CD4-positive, alpha-beta T cell treated with Interleukin-1 beta for 1 hour (primary cell): ENCODE results near the gene HOXA3.

Experiments used
- DNase-seq, 2 donors: peaks; one replicate each; pipeline ENCODE4 v3.0.0-alpha.2; 2020 to 2022

Gene HOXA3

GRCh38 chr7:27189295-27189996, 37.1 kb upstream of the HOXA3 start:
- DNase-seq, result no peak

GRCh38 chr7:27188386-27189294, 36.3 kb upstream of the HOXA3 start:
- DNase-seq, result peak; percentile 41 to 57

GRCh38 chr7:27187475-27188385, 35.3 kb upstream of the HOXA3 start:
- no peak for DNase-seq

DNA sequence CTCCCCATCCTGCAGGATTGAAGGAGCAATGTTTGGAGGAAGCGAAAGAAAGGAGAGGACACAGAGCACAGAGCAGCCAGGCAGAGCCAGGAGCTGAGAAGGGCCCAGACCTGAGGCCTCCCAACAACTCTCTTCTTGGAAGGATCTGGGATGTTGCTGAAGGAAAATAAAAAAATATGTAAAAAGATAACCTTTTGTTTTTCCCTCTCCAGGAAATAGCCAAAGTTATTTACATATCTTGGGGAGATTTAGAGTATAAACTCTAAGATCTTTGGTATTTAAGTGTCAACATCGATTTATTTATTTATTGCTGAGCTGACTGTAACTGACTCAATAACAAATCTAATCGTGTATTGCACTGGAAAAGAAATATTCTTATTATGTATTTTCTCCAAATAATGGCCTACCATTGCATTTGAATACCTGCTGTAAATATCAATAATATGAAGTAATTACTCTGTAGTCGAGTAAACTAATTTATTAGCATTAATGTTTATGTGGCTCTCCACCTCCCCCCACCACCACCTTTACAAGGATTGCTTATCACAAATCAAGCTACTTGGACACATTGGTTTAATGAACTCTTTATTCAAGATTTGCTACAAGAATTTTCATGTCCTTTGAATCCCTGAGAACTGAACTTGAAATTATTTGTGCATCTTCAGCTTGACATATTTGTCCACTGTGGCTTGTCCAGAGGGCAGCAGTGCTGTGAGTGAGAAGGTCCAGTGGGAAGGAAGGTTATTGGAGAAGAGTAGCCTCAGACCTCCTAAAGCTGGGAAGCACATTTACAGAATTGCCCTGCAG, 34.5 kb upstream of the HOXA3 start:
- DNase-seq, result no peak

DNA sequence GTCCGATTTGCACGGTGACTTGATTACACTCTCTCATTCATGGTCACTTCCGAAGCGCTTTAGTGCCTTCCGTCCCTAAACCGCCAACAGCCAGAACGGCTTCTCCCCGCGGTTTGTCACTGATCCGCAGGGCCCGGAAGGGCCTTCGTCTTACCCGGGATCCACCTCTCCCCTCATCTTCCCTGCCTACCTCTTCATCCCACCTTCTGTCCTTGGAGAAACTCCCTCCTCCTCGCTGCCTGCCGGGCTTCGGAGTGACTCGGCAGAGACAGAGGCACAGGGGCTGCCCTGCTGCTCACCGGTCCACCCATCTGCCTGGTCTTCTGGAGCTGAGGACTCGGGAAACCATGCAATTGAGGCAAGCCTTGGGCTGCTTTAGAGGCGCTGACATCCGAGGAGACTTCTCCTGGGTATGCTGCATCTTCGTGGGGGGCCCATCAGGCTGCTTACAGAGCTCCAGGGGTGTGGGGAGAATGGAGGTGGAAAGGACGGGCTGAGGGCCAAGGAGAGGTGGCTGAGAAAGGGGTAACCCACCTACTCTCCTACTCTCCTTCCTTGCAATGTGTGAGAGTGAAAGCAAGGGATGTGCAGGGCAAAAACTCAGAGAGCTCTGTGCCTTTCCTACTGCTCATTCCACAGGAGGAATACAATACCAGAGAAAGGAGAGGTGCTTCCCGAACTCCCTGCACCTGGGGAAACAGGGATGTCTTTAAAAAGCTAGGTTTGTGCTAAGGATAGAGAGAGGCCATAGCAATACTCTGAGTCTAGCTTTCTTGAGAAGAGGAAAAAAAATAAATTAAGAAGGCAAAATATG, 33.7 kb upstream of the HOXA3 start:
- DNase-seq, result no peak

DNA sequence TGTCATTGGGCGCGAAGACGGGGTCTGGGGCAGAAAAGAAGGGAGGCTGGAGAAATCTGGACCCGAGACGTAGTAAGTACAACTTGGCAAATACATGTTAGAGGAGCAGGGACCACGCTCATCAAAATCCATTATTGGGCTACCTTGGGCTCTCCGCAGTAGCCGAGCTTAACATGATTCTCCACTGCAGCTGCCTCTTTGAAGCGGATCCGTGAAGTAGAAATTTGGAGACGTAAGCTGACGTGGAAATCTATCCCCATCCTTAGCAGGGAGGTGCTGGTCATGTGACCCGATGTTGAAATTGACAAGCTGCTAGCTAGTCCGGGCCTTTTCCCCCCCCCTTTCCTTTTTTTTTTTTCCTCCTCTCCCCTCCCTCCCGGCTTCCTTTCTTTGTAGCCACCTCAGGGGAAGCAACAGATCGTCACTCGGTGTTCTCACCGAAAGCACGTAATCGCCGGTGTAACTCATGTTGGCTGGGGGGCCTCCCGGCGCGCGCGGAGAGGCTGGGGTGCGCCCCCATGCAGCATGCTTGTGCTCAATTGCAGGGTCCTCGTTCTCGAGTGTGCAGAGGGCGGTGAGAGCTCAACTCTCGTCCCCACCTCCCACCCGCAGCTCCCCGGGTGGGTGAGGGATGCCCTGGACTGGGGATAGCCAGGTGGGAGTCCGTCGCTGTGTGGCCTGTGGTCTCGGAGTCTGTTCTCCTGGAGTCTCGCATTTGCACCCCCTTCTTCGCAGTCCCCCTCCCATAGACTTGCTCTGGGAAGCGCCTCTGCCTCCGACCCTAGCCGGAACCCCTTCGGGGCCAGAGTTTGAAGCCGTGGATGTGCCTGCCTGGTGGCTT, 32.9 kb upstream of the HOXA3 start, which contains the start of gene HOXA11:
HOXA11 (minus strand) TSS at position 220 of the 841 bp plus-strand sequence; CDS start at position 132, 88 bp downstream.
- DNase-seq, result no peak

GRCh38 chr7:27184337-27185012, 32.1 kb upstream of the HOXA3 start:
- no peak for DNase-seq

- no peak for DNase-seq
Measured at GRCh38 chr7:27183682-27184336, 31.4 kb upstream of the HOXA3 start.

- no peak for DNase-seq
Measured at GRCh38 chr7:27182861-27183681, 30.7 kb upstream of the HOXA3 start.

DNA sequence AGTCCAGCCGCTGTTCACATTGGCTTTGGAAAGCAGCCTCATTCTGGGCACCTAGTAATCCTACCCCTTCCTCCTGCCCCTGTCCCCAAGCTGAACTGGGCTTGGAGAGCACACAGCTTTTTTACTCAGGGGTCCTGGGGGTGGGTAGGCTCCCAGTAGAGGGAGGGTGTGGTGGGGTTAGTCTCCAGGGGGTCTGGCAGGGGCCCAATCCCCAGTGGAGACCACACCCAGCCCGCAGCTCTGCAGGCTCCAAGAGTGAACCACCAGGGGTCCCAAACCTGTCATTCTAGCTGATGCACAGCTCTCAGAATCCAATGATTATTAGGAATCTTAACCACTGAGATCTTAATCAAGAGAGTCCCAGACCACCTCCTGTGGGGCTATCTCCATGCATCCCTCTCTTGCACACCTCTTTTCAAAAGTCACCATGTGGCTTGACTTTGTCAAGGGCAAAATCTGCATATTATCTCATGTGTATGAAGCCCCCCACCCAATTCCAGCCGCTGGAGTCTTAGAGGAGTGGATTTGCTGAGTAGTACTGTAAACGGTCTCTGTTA, 30.0 kb upstream of the HOXA3 start:
- no peak for DNase-seq

DNA sequence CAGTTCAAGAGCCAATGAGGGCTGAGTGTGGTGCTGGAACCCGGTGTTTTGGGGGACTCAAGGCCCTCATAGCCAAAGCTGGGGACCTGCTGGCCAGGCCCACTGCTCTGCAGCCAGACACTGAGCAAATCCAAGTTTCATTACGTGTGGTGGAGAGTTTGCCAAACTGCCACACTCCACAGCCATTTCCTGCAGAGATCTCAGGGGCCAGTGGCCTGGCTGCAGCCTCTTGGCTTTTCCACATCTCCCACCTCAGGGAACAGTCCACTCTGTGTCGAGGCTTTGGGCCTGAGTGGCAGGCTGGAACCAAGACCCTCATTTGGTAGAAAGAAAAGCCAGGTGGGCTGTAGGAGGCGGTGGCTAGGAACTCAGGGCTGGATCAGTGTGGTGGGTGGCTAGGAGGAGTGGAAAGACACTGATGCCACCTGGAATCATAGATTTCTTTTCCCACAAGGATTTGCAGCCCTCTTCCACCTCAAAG, 29.5 kb upstream of the HOXA3 start:
- DNase-seq, result no peak

- no peak for DNase-seq
Measured at GRCh38 chr7:27180431-27181420, 28.3 kb upstream of the HOXA3 start.

- peak; percentile 56 to 62 for DNase-seq
Measured at GRCh38 chr7:27179503-27180430, 27.4 kb upstream of the HOXA3 start.

DNA sequence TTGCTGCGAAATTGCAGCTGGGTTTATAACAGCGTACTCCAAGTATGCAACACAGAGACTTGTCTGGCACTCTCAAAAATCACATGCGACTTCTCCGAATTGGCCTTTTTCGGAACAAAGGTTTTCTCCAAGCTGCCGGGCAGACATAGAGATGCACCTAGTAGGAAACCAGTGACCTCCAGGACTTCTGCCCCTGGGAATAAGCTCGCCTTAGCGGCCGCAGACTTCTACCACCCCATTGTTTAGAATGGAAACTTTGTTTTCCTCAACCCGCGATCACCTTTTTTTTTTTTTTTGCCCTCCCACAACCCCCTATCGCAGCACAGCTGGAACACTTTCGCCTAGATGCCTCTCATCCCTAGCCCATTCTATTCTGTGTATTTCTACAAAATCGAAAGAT, 26.6 kb upstream of the HOXA3 start:
- no peak for DNase-seq

- DNase-seq, result no peak
Measured at GRCh38 chr7:27178366-27178765, 26.0 kb upstream of the HOXA3 start.
